ENCODE measurements around the gene SLC38A3.
"Not testable (repeated sequence)": the region's sequence is repeated elsewhere in the genome, so short reads cannot be mapped to it uniquely, and the experiment has no call there.

SLC38A3 gene

DNA sequence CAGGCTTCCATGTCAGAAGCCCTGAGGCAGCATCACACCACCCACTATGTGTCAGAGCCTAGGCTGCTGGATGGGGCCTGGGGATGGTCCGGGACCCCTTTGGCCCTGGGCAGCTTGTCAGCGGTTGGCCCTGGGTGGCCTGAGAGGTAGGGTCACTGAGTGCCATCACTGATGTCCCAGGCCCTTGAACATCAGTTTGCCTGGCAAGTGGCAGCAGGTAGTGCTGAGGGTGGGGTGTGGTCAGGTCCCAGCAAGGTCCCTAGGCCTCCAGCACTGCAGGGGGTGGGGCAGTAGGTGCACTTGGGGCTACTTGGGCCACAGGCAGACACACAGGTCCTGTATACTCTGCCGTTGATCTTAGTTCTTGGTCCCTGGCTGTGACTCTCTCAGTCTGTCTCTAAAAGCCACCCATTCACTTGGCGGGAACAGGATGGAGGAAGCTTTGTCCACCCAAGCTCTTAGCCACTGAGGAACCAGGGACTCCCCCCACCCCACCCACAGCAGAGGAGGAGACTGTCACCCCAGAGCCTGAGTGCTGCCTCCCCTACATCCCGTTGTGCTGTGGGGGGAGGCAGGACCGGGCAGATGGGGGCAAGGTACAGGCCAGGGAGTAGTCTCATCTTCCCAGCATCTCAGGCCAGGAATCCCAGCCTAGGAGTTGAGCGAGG, 36.8 kb downstream of the SLC38A3 start:
- TF ChIP-seq, protein P1, sequence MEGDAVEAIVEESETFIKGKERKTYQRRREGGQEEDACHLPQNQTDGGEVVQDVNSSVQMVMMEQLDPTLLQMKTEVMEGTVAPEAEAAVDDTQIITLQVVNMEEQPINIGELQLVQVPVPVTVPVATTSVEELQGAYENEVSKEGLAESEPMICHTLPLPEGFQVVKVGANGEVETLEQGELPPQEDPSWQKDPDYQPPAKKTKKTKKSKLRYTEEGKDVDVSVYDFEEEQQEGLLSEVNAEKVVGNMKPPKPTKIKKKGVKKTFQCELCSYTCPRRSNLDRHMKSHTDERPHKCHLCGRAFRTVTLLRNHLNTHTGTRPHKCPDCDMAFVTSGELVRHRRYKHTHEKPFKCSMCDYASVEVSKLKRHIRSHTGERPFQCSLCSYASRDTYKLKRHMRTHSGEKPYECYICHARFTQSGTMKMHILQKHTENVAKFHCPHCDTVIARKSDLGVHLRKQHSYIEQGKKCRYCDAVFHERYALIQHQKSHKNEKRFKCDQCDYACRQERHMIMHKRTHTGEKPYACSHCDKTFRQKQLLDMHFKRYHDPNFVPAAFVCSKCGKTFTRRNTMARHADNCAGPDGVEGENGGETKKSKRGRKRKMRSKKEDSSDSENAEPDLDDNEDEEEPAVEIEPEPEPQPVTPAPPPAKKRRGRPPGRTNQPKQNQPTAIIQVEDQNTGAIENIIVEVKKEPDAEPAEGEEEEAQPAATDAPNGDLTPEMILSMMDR (IDR thresholded peaks at IDR 0.05; ENCODE audit: poor library complexity, severe bottlenecking): no peak
- H3K36me3 ChIP-seq (ENCODE audit: low read depth): peaks cover 26% of the 10 kb centered on the region
- H3K4me1 ChIP-seq (ENCODE audit: insufficient read depth, poor library complexity, severe bottlenecking): peaks cover 8% of the 10 kb centered on the region
- no peak overlapping the region for H3K4me3 ChIP-seq (ENCODE audit: severe bottlenecking)
- ATAC-seq (ENCODE audit: low read depth) (no peak), DNase-seq (ENCODE audit: low spot score) (no peak)
- no peaks in the 10 kb centered on the region for H3K9me3 ChIP-seq (ENCODE audit: severe bottlenecking)
- peak overlapping the region; percentile 93 for H3K27ac ChIP-seq (ENCODE audit: poor library complexity, severe bottlenecking)
- no peaks in the 10 kb centered on the region for H3K27me3 ChIP-seq (ENCODE audit: insufficient read depth, poor library complexity, severe bottlenecking)

DNA sequence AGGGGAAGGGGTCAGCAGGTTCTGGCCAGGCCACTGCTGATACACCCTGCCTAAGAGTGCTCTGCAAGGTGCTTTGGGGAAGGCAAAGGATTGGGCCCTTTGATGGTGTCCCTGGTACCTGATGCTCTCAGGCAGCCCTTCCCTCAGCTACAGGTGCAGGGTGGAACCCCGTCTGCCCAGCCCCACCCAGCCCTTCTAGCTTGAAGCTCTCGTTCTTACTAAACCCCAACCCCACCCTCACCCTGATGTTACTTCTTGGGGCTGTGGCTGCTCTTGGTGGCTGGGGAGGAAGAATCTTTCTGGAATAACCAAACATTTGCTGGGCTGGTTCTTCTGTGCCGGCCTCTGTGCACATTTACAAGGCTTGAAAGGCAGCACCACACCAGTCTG, 37.3 kb downstream of the SLC38A3 start:
- no peak overlapping the region for H3K4me3 ChIP-seq (ENCODE audit: severe bottlenecking)
- DNase-seq (ENCODE audit: low spot score) (no peak), ATAC-seq (ENCODE audit: low read depth) (no peak)
- H3K4me1 ChIP-seq (ENCODE audit: insufficient read depth, poor library complexity, severe bottlenecking): peaks cover 13% of the 10 kb centered on the region
- H3K9me3 ChIP-seq (ENCODE audit: severe bottlenecking): no peaks in the 10 kb centered on the region
- H3K27me3 ChIP-seq (ENCODE audit: insufficient read depth, poor library complexity, severe bottlenecking): no peaks in the 10 kb centered on the region
- peak overlapping the region; percentile 93 for H3K27ac ChIP-seq (ENCODE audit: poor library complexity, severe bottlenecking)
- H3K36me3 ChIP-seq (ENCODE audit: low read depth): peaks cover 31% of the 10 kb centered on the region
- TF ChIP-seq, protein P1 (IDR thresholded peaks at IDR 0.05; ENCODE audit: poor library complexity, severe bottlenecking): no peak

DNA sequence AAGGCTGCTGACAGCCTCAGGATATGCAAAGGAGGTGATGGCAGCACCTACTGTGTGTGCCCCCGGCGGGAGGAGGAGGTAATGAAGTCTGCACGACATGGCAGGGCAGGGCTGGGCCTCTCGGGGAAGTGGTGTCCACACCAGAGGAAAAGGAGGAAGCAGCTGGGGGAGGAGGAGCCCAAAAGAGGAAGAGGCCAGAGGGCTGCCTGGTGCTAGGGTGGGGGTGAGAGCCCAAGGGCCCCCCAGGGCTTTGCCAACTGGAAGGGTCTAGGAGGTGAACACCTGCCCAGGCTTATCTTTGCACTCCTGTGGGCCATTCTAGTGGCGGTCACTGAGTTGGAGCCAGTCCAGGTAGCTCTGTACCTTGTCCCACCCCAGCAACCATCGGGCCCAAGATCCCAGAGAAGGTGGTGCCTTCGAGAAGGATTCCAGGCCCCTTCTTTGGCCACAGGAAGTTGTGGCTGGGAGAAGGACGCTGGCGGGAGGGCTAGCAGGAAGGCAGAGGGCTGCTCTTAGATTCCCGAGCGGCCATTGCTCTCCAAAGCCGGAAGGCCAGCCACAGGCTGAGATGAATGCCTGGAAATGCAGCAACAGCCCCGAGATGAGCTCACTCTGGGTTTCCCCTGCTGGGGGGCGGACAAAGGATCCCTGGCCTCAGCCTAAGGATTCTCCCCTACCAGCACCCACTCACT, 37.9 kb downstream of the SLC38A3 start:
- H3K27me3 ChIP-seq (ENCODE audit: insufficient read depth, poor library complexity, severe bottlenecking): no peaks in the 10 kb centered on the region

DNA sequence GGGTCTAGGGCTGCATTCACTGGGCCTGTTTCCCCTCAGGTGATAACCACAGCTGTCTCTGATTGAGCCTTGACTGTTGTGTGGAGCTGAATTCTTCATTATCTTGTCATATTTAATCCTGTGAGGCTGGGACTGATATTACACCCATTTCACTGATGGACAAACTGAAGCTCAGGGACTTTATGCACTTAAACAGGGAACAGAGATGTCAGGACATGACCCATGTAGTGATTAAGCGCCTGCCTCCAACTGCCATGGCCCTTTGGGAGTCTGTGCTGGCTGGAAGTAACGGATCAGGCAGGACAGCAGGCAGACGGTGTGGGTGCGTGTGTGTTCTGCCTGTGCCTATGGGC, 38.4 kb downstream of the SLC38A3 start:
- ATAC-seq (ENCODE audit: low read depth) (no peak), DNase-seq (ENCODE audit: low spot score) (no peak)
- TF ChIP-seq, protein P1 (IDR thresholded peaks at IDR 0.05; ENCODE audit: poor library complexity, severe bottlenecking): no peak

More for the DNA sequence above, 37.9 kb downstream of the SLC38A3 start:
- H3K27ac ChIP-seq (ENCODE audit: poor library complexity, severe bottlenecking): peak overlapping the region; percentile 93
- no peaks in the 10 kb centered on the region for H3K9me3 ChIP-seq (ENCODE audit: severe bottlenecking)
- DNase-seq (ENCODE audit: low spot score) (no peak), ATAC-seq (ENCODE audit: low read depth) (no peak)
- H3K36me3 ChIP-seq (ENCODE audit: low read depth): peaks cover 37% of the 10 kb centered on the region
- TF ChIP-seq, protein P1 (IDR thresholded peaks at IDR 0.05; ENCODE audit: poor library complexity, severe bottlenecking): no peak
- H3K4me1 ChIP-seq (ENCODE audit: insufficient read depth, poor library complexity, severe bottlenecking): peaks cover 18% of the 10 kb centered on the region
- H3K4me3 ChIP-seq (ENCODE audit: severe bottlenecking): no peak overlapping the region

DNA sequence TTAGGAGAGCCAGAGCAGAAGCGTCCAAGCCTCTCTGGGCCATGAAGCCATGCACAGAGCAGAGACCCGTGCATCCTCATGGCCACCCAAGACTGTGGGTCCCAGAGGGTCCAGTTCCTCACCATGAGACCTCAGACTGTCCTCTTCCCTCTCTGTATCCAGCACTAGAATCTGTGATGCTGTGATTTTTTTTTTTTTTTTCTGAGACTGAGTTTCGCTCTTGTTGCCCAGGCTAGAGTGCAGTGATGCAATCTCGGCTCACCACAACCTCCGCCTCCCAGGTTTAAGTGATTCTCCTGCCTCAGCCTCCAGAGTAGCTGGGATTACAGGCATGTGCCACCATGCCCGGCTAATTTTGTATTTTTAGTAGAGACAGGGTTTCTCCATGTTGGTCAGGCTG, 39.7 kb downstream of the SLC38A3 start:
- Histone ChIP-seq H3K4me1 (ENCODE audit: insufficient read depth, poor library complexity, severe bottlenecking) (peaks cover 31% of the 10 kb centered on the region), H3K36me3 (ENCODE audit: low read depth) (peaks cover 27% of the 10 kb centered on the region), H3K27ac (ENCODE audit: poor library complexity, severe bottlenecking) (peak overlapping the region; percentile 93)
- not testable (repeated sequence) for H3K4me3 ChIP-seq (ENCODE audit: severe bottlenecking); H3K9me3 ChIP-seq (ENCODE audit: severe bottlenecking); DNase-seq (ENCODE audit: low spot score); ATAC-seq (ENCODE audit: low read depth); H3K27me3 ChIP-seq (ENCODE audit: insufficient read depth, poor library complexity, severe bottlenecking)

More for the DNA sequence above, 38.4 kb downstream of the SLC38A3 start:
- Histone ChIP-seq H3K4me1 (ENCODE audit: insufficient read depth, poor library complexity, severe bottlenecking) (peaks cover 23% of the 10 kb centered on the region), H3K27me3 (ENCODE audit: insufficient read depth, poor library complexity, severe bottlenecking) (no peaks in the 10 kb centered on the region), H3K9me3 (ENCODE audit: severe bottlenecking) (no peaks in the 10 kb centered on the region), H3K4me3 (ENCODE audit: severe bottlenecking) (no peak overlapping the region), H3K36me3 (ENCODE audit: low read depth) (peaks cover 37% of the 10 kb centered on the region), H3K27ac (ENCODE audit: poor library complexity, severe bottlenecking) (peak overlapping the region; percentile 93)

Data from RWPE2 (cell line).